GM18867 (cell line): ENCODE data around the gene GNB1.

Experiments used
- ATAC-seq: cut with Tn5 transposase; IDR thresholded peaks from one replicate; pipeline ENCODE4 v1.9.1; 2021; ENCODE audit warnings: mild to moderate bottlenecking, moderate library complexity; ENCODE audit not compliant: unreplicated experiment

The GNB1 gene

GRCh38 chr1:1768249-1768992, 122.5 kb downstream of the GNB1 start:
- ATAC-seq, result no peak

GRCh38 chr1:1764876-1765470, 125.9 kb downstream of the GNB1 start:
- ATAC-seq, result no peak

GRCh38 chr1:1763657-1764621, 126.9 kb downstream of the GNB1 start:
- no peak for ATAC-seq

GRCh38 chr1:1761504-1762376, 129.1 kb downstream of the GNB1 start:
- ATAC-seq, result no peak

- no peak for ATAC-seq
Measured at GRCh38 chr1:1760715-1761114, 130.2 kb downstream of the GNB1 start.

GRCh38 chr1:1760345-1760650, 130.6 kb downstream of the GNB1 start:
- no peak for ATAC-seq

GRCh38 chr1:1759456-1760344, 131.2 kb downstream of the GNB1 start:
- ATAC-seq, result no peak

GRCh38 chr1:1758692-1759455, 132.0 kb downstream of the GNB1 start:
- ATAC-seq, result no peak

GRCh38 chr1:1758059-1758621, 132.7 kb downstream of the GNB1 start:
- ATAC-seq, result no peak

- ATAC-seq, result no peak
Measured at GRCh38 chr1:1757422-1758058, 133.3 kb downstream of the GNB1 start.

- no peak for ATAC-seq
Measured at GRCh38 chr1:1756661-1757421, 134.0 kb downstream of the GNB1 start.

- no peak for ATAC-seq
Measured at GRCh38 chr1:1755852-1756251, 135.0 kb downstream of the GNB1 start.

GRCh38 chr1:1755426-1755825, 135.5 kb downstream of the GNB1 start:
- no peak for ATAC-seq

GRCh38 chr1:1754051-1754815, 136.7 kb downstream of the GNB1 start:
- ATAC-seq, result no peak

GRCh38 chr1:1753607-1754005, 137.3 kb downstream of the GNB1 start:
- no peak for ATAC-seq

- no peak for ATAC-seq
Measured at GRCh38 chr1:1752636-1753606, 138.0 kb downstream of the GNB1 start.
